Measurements from ENCODE around the gene SAMD8. TPM values are rescaled to one million over a fixed set of nuclear protein-coding genes. Genes with fewer than 3 reads are reported as not detected.

The SAMD8 gene
- total and polyA plus RNA-seq, 10 of the 15 experiments (the other 5 are each of a cell fraction or from before 2014, with no cell fraction given) = 2.8 to 26.0 (median 9.3) TPM

- TF ChIP-seq ZNF687 (IDR thresholded peaks at IDR 0.05) (no peak), ASH2L (IDR thresholded peaks at IDR 0.05; ENCODE audit: borderline replicate concordance, low read depth) (no peak), TCF12 (IDR thresholded peaks at IDR 0.05; ENCODE audit: low read depth, low read length) (no peak), SMAD5 (IDR thresholded peaks at IDR 0.05; ENCODE audit: low read depth) (no peak), WRNIP1 (IDR thresholded peaks at IDR 0.05; ENCODE audit: borderline replicate concordance, low read depth, low read length) (no peak), ZNF217 (IDR thresholded peaks at IDR 0.05) (no peak), RUNX3 (IDR thresholded peaks at IDR 0.05; ENCODE audit: low read length) (no peak)
Measured at GRCh38 chr10:75159519-75159918, 48.1 kb downstream of the SAMD8 start (continued).

All from GM12878 (cell line).